Upper lobe of left lung (tissue), 6 donors: Measurements from ENCODE around the gene TTC9C. TPM values are rescaled to one million over a fixed set of nuclear protein-coding genes. Genes with fewer than 3 reads are reported as not detected.
"Not testable (repeated sequence)": the region's sequence is repeated elsewhere in the genome, so short reads cannot be mapped to it uniquely, and the experiment has no call there.

Source experiments
- ATAC-seq, 2 donors: fragments of 200-7000 bp; cut with Tn5 transposase; one replicate each; pipeline ENCODE4 v1.9.1; 2022; ENCODE audit warnings: mild to moderate bottlenecking in 2 of 2, moderate library complexity in 2 of 2; ENCODE audit not compliant: low FRiP score in 2 of 2
- DNase-seq, 2 donors: peaks; one replicate each; pipeline ENCODE4 v3.0.0-alpha.2; 2019 to 2020
- H3K27ac ChIP-seq, 4 donors: fragments of 200-600 bp; sonication (generic); one replicate each; pipeline ENCODE4 v1.5.1; 2016 to 2019
- H3K27me3 ChIP-seq, 4 donors: fragments of 200-600 bp; sonication (generic); one replicate each; pipeline ENCODE4 v1.5.1; 2017 to 2019
- H3K36me3 ChIP-seq, 4 donors: fragments of 200-600 bp; sonication (generic); one replicate each; pipeline ENCODE4 v1.5.1; 2016 to 2019
- H3K4me1 ChIP-seq, 4 donors: fragments of 200-600 bp; sonication (generic); one replicate each; pipeline ENCODE4 v1.5.1; 2018 to 2019
- H3K4me3 ChIP-seq, 4 donors: fragments of 200-600 bp; sonication (generic); one replicate each; pipeline ENCODE4 v1.5.1; 2017 to 2019; ENCODE audit warnings: mild to moderate bottlenecking in 2 of 4, moderate library complexity in 1 of 4
- H3K9me3 ChIP-seq, 4 donors: fragments of 200-600 bp; sonication (generic); one replicate each; pipeline ENCODE4 v1.5.1; 2018 to 2019
- EP300 ChIP-seq, 4 donors: sonication (generic); formaldehyde crosslinking; IDR thresholded peaks; one replicate each; pipeline ENCODE4 v1.5.1; 2017; ENCODE audit warnings: antibody characterized with exemption in 4 of 4, control low read depth in 2 of 4
- POLR2A ChIP-seq, 4 donors: fragments of 450-650 bp; IDR thresholded peaks; one replicate each; pipeline ENCODE4 v1.5.1; 2016 to 2017; ENCODE audit warnings: antibody characterized with exemption in 4 of 4, mild to moderate bottlenecking in 2 of 4
- POLR2AphosphoS5 ChIP-seq, 2 donors: sonication (generic); formaldehyde crosslinking; IDR thresholded peaks; one replicate each; pipeline ENCODE4 v1.5.1; 2017; ENCODE audit warnings: antibody characterized with exemption in 2 of 2
- WGBS, 2 donors: methylation state at CpG; one replicate each; pipeline ENCODE4 v1.1.5; 2017 to 2018; 5-methylcytosine and 5-hydroxymethylcytosine counted together
- total RNA-seq, 6 donors: library from RNA; depleted of rRNA in 4 of 6; stranded (reverse); fragments of >200 nt in 4 of 6; gene quantifications; one replicate each; pipeline versions ENCODE4 v1.1.0 to v1.2.1, GENCODE V29; 2016 to 2021
- TF ChIP-seq, protein P1 (sequence below), 6 experiments: fragments of 450-650 bp in 4 of 6; fragments of 200-600 bp in 2 of 6; sonication (generic) in 2 of 6; IDR thresholded peaks; one replicate each; pipeline ENCODE4 v1.5.1; 2016 to 2019; ENCODE audit warnings: antibody characterized with exemption in 6 of 6
- donor health status: DM: no; HTN: no; CAD: no; lungs with moderate emphysema.
- donor health status: DM: no; HTN: yes; CAD: no; lungs with severe emphysema.

The TTC9C gene
- total RNA-seq, 6 donors from 2014 or later = 18.9 to 31.5 (median 28.6) TPM

GRCh38 chr11:62694455-62695167, 33.7 kb upstream of the TTC9C start:
- 45 to 53% methylated on average over 14 of the region's 14 CpGs for WGBS, 2 donors
- peak; percentile 87 to 88 for ATAC-seq
- peak in 1 of 2 donors; percentile 86 for DNase-seq
- peaks cover 3 to 43% (median 32%) of the 10 kb centered on the region in 4 donors for H3K36me3 ChIP-seq
- peaks cover 0 to 8% (median 0%) of the 10 kb centered on the region in 4 donors for H3K4me1 ChIP-seq
- no peak overlapping the region for H3K27ac ChIP-seq
- no peaks in the 10 kb centered on the region for H3K27me3 ChIP-seq
- H3K4me3 ChIP-seq = no peak overlapping the region
- no peak for TF ChIP-seq EP300 (IDR thresholded peaks at IDR 0.05)
- TF ChIP-seq POLR2AphosphoS5 (IDR thresholded peaks at IDR 0.05) = peak in 1 of 2 donors; percentile 23
- TF ChIP-seq, protein P1, sequence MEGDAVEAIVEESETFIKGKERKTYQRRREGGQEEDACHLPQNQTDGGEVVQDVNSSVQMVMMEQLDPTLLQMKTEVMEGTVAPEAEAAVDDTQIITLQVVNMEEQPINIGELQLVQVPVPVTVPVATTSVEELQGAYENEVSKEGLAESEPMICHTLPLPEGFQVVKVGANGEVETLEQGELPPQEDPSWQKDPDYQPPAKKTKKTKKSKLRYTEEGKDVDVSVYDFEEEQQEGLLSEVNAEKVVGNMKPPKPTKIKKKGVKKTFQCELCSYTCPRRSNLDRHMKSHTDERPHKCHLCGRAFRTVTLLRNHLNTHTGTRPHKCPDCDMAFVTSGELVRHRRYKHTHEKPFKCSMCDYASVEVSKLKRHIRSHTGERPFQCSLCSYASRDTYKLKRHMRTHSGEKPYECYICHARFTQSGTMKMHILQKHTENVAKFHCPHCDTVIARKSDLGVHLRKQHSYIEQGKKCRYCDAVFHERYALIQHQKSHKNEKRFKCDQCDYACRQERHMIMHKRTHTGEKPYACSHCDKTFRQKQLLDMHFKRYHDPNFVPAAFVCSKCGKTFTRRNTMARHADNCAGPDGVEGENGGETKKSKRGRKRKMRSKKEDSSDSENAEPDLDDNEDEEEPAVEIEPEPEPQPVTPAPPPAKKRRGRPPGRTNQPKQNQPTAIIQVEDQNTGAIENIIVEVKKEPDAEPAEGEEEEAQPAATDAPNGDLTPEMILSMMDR (IDR thresholded peaks at IDR 0.05) = peak; percentile 57 to 80 (median 66)
- H3K9me3 ChIP-seq = no peaks in the 10 kb centered on the region

DNA sequence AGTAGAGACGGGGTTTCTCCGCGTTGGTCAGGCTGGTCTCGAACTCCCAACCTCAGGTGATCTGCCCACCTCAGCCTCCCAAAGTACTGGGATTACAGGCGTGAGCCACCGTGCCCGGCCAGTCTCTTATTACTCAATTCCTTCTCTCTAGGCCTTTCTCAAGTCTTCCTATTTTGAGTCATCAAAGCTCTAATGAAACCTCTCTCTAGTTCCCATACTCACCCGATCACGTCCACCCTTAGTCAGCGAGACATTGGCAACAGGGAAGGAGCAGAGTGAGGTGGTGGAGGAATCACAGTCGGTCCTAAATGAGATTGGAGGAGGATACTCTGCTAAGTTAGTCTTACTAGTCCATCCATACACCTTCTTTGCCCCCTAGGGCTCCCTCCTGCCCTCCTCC, 26.0 kb upstream of the TTC9C start:
- peak in 1 of 4 donors; percentile 19 for TF ChIP-seq POLR2A (IDR thresholded peaks at IDR 0.05)
- TF ChIP-seq POLR2AphosphoS5 (IDR thresholded peaks at IDR 0.05) = no peak
- ATAC-seq (no peak), DNase-seq (no peak)
- no peaks in the 10 kb centered on the region for H3K27me3 ChIP-seq
- no peak overlapping the region for H3K27ac ChIP-seq
- no peaks in the 10 kb centered on the region for H3K9me3 ChIP-seq
- peaks cover 14 to 20% (median 17%) of the 10 kb centered on the region in 4 donors for H3K4me1 ChIP-seq
- peaks cover 0 to 12% (median 3%) of the 10 kb centered on the region in 4 donors for H3K36me3 ChIP-seq
- H3K4me3 ChIP-seq = no peak overlapping the region
- 82 to 92% methylated on average over 11 of the region's 11 CpGs for WGBS, 2 donors

DNA sequence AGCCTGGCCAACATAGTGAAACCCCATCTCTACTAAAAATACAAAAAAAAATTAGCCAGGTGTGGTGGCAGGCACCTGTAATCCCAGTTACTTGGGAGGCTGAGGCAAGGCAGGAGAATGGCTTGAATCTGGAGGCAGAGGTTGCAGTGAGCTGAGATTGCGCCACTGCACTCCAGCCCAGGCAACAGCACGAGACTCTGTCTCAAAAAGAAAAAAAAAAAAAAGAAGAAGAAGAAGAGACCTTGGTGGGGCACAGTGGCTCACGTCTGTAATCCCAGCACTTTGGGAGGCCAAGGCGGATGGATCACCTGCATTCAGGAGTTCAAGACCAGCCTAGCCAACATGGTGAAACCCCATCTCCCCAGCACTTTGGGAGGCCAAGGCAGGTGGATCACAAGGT, 24.4 kb upstream of the TTC9C start:
- H3K4me1 ChIP-seq = peaks cover 23 to 34% (median 26%) of the 10 kb centered on the region in 4 donors
- WGBS, 2 donors = 79 to 85% methylated on average over 4 of the region's 4 CpGs
- not testable (repeated sequence) for DNase-seq, ATAC-seq, H3K9me3 ChIP-seq, H3K27me3 ChIP-seq, H3K4me3 ChIP-seq, H3K27ac ChIP-seq
- peaks cover 0 to 12% (median 3%) of the 10 kb centered on the region in 4 donors for H3K36me3 ChIP-seq

GRCh38 chr11:62705413-62705812, 22.9 kb upstream of the TTC9C start:
- Histone ChIP-seq H3K4me3 (peak overlapping the region in 3 of 4 donors; percentile 61 to 85 (median 85)), H3K4me1 (peaks cover 29 to 40% (median 36%) of the 10 kb centered on the region in 4 donors), H3K27ac (peak overlapping the region; percentile 76 to 89 (median 79)), H3K27me3 (no peaks in the 10 kb centered on the region), H3K9me3 (no peaks in the 10 kb centered on the region), H3K36me3 (peaks cover 0 to 14% (median 4%) of the 10 kb centered on the region in 4 donors)
- ATAC-seq (no peak), DNase-seq (no peak)
- TF ChIP-seq, protein P1 (IDR thresholded peaks at IDR 0.05) = no peak
- TF ChIP-seq EP300 (IDR thresholded peaks at IDR 0.05) (no peak), POLR2AphosphoS5 (IDR thresholded peaks at IDR 0.05) (no peak), POLR2A (IDR thresholded peaks at IDR 0.05) (no peak)
- 48 to 55% methylated on average over 7 of the region's 7 CpGs for WGBS, 2 donors

GRCh38 chr11:62705880-62706849, 22.1 kb upstream of the TTC9C start:
- peaks cover 31 to 43% (median 38%) of the 10 kb centered on the region in 4 donors for H3K4me1 ChIP-seq
- peaks cover 0 to 17% (median 8%) of the 10 kb centered on the region in 4 donors for H3K36me3 ChIP-seq
- no peaks in the 10 kb centered on the region for H3K27me3 ChIP-seq
- peak overlapping the region; percentile 76 to 89 (median 79) for H3K27ac ChIP-seq
- no peaks in the 10 kb centered on the region for H3K9me3 ChIP-seq
- TF ChIP-seq POLR2A (IDR thresholded peaks at IDR 0.05) = peak in 1 of 4 donors; percentile 75
- peak; percentile 52 to 75 for TF ChIP-seq POLR2AphosphoS5 (IDR thresholded peaks at IDR 0.05)
- TF ChIP-seq, protein P1 (IDR thresholded peaks at IDR 0.05) = peak in 1 of 6 experiments; percentile 2
- TF ChIP-seq EP300 (IDR thresholded peaks at IDR 0.05) = no peak
- peak overlapping the region; percentile 61 to 86 (median 85) for H3K4me3 ChIP-seq
- WGBS, 2 donors = 13 to 22% methylated on average over 12 to 29 of the region's 73 CpGs
- peak; percentile 94 for ATAC-seq
- peak; percentile 98 to 99 for DNase-seq
